Tibial nerve (tissue), 4 donors: Measurements from ENCODE around the gene MEN1. TPM values are rescaled to one million over a fixed set of nuclear protein-coding genes. Genes with fewer than 3 reads are reported as not detected.
A peak's percentile ranks its signal among the peaks of the same experiment; 100 is the strongest.

ENCODE experiments used
- DNase-seq, 2 donors: peaks; one replicate each; pipeline ENCODE4 v3.0.0-alpha.2; 2019; ENCODE audit warnings: low spot score in 2 of 2
- H3K27ac ChIP-seq, 4 donors: fragments of 200-600 bp; sonication (generic) in 3 of 4; one replicate each; pipeline ENCODE4 v1.5.1; 2017 to 2019; ENCODE audit warnings: mild to moderate bottlenecking in 1 of 4
- H3K27me3 ChIP-seq, 2 donors: fragments of 200-600 bp; sonication (generic) in 1 of 2; one replicate each; pipeline versions ENCODE4 v1.5.1 to v1.6.0; 2017 to 2019
- H3K36me3 ChIP-seq, 3 donors: fragments of 200-600 bp; sonication (generic); one replicate each; pipeline ENCODE4 v1.5.1; 2018 to 2019
- H3K4me1 ChIP-seq, 4 donors: fragments of 200-600 bp; sonication (generic) in 3 of 4; one replicate each; pipeline ENCODE4 v1.5.1; 2017 to 2019
- H3K4me3 ChIP-seq, 4 donors: fragments of 200-600 bp; sonication (generic) in 3 of 4; one replicate each; pipeline ENCODE4 v1.5.1; 2017 to 2019; ENCODE audit warnings: mild to moderate bottlenecking in 1 of 4, moderate library complexity in 1 of 4
- H3K9me3 ChIP-seq, 4 donors: fragments of 200-600 bp; sonication (generic) in 3 of 4; one replicate each; pipeline ENCODE4 v1.5.1; 2017 to 2019
- CTCF ChIP-seq, 5 experiments: fragments of 200-600 bp in 3 of 5; fragments of 450-650 bp in 2 of 5; sonication (generic) in 3 of 5; IDR thresholded peaks; one replicate each; pipeline ENCODE4 v1.5.1; 2016 to 2019; ENCODE audit warnings: antibody characterized with exemption in 5 of 5, mild to moderate bottlenecking in 3 of 5, moderate library complexity in 2 of 5
- EP300 ChIP-seq, 2 donors: sonication (generic); formaldehyde crosslinking; IDR thresholded peaks; one replicate each; pipeline ENCODE4 v1.6.1; 2017; ENCODE audit warnings: antibody characterized with exemption in 2 of 2, mild to moderate bottlenecking in 1 of 2
- POLR2A ChIP-seq, 2 donors: fragments of 450-650 bp; IDR thresholded peaks; one replicate each; pipeline ENCODE4 v1.6.1; 2017; ENCODE audit warnings: antibody characterized with exemption in 2 of 2, mild to moderate bottlenecking in 2 of 2, moderate library complexity in 2 of 2
- WGBS, 2 donors: methylation state at CpG; one replicate each; pipeline ENCODE4 v1.1.5; 2018; 5-methylcytosine and 5-hydroxymethylcytosine counted together
- total RNA-seq, 4 donors: library from RNA; depleted of rRNA; stranded (reverse); fragments of >200 nt; gene quantifications; one replicate each; pipeline ENCODE4 v1.1.0, GENCODE V29; 2016

The MEN1 gene
- total RNA-seq, 4 donors from 2014 or later = 15.3 to 30.9 (median 19.7) TPM

- peak overlapping the region; percentile 62 to 94 (median 89) for H3K27ac ChIP-seq
- peaks cover 0 to 49% (median 0%) of the 10 kb centered on the region in 3 donors for H3K36me3 ChIP-seq
- peaks cover 0 to 45% (median 18%) of the 10 kb centered on the region in 4 donors for H3K4me1 ChIP-seq
- WGBS, 2 donors = 90 to 93% methylated on average over 22 to 41 of the region's 41 CpGs
- H3K9me3 ChIP-seq = no peaks in the 10 kb centered on the region
- DNase-seq = no peak
- H3K4me3 ChIP-seq = no peak overlapping the region
- H3K27me3 ChIP-seq = no peaks in the 10 kb centered on the region
- TF ChIP-seq EP300 (IDR thresholded peaks at IDR 0.05) (no peak), POLR2A (IDR thresholded peaks at IDR 0.05) (no peak), CTCF (IDR thresholded peaks at IDR 0.05) (no peak)
These were observed 5.8 kb downstream of the MEN1 start for GRCh38 chr11:64804346-64805210.

GRCh38 chr11:64803846-64804345, 6.5 kb downstream of the MEN1 start:
- Histone ChIP-seq H3K4me3 (peak overlapping the region; percentile 41 to 72 (median 57)), H3K36me3 (peaks cover 0 to 56% (median 0%) of the 10 kb centered on the region in 3 donors), H3K9me3 (no peaks in the 10 kb centered on the region), H3K27me3 (no peaks in the 10 kb centered on the region), H3K27ac (peak overlapping the region; percentile 62 to 94 (median 89)), H3K4me1 (peaks cover 0 to 38% (median 13%) of the 10 kb centered on the region in 4 donors)
- 33 to 43% methylated on average over 15 of the region's 15 CpGs for WGBS, 2 donors
- TF ChIP-seq EP300 (IDR thresholded peaks at IDR 0.05) (no peak), POLR2A (IDR thresholded peaks at IDR 0.05) (no peak), CTCF (IDR thresholded peaks at IDR 0.05) (no peak)
- no peak for DNase-seq

GRCh38 chr11:64803158-64803845, 7.0 kb downstream of the MEN1 start, which contains the start of gene MAP4K2:
Gene MAP4K2 (minus strand): TSS chr11:64803214. CDS start chr11:64803149, 65 bp downstream.
- TF ChIP-seq POLR2A (IDR thresholded peaks at IDR 0.05) (no peak), CTCF (IDR thresholded peaks at IDR 0.05) (peak in 4 of 5 experiments; percentile 14 to 49 (median 40)), EP300 (IDR thresholded peaks at IDR 0.05) (peak; percentile 62 to 64)
- Histone ChIP-seq H3K27ac (peak within 1 kb of the TSS; percentile 72 to 94 (median 89)), H3K27me3 (no peaks in the 10 kb centered on the region), H3K4me1 (peaks cover 0 to 33% (median 13%) of the 10 kb centered on the region in 4 donors), H3K36me3 (peaks cover 0 to 60% (median 0%) of the 10 kb centered on the region in 3 donors), H3K4me3 (peak within 1 kb of the TSS; percentile 41 to 73 (median 70)), H3K9me3 (no peaks in the 10 kb centered on the region)
- WGBS, 2 donors = 0% methylated on average over 22 to 23 of the region's 58 CpGs
- DNase-seq = peak; percentile 83 to 91

GRCh38 chr11:64802370-64803157, 7.8 kb downstream of the MEN1 start:
- Histone ChIP-seq H3K27me3 (no peaks in the 10 kb centered on the region), H3K9me3 (no peaks in the 10 kb centered on the region), H3K36me3 (peaks cover 0 to 58% (median 0%) of the 10 kb centered on the region in 3 donors), H3K4me1 (peaks cover 0 to 30% (median 13%) of the 10 kb centered on the region in 4 donors), H3K27ac (peak overlapping the region; percentile 72 to 94 (median 88)), H3K4me3 (peak overlapping the region; percentile 41 to 73 (median 70))
- 28 to 60% methylated on average over 4 to 16 of the region's 54 CpGs for WGBS, 2 donors
- TF ChIP-seq CTCF (IDR thresholded peaks at IDR 0.05) (no peak), EP300 (IDR thresholded peaks at IDR 0.05) (no peak), POLR2A (IDR thresholded peaks at IDR 0.05) (no peak)
- DNase-seq = no peak
